Measurements from ENCODE around the gene GRIN2A. TPM values are rescaled to one million over a fixed set of nuclear protein-coding genes. Genes with fewer than 3 reads are reported as not detected.

GRIN2A gene
- total RNA-seq, 1 donor from 2014 or later = 10.9 TPM

DNA sequence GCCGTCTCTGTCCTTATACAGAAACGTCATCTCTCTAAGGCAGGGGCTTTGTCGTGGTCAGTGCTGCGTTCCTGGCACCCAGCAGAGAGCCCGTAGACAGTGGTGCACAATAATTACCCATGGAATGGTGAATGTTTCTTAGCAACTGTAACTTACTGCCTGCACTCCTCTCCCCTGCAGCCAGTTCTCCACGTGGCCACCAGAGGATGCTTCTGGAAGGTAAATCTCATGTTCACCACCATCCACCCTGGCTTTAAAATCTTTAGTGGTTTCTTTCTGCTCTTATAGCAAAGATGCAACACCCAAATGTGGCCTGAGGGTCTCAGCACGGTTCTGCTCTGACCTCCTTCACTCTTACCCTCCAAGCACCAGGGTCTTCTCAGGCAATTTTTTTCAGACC lies 150.8 kb downstream of the GRIN2A start:
- no peak for DNase-seq

DNA sequence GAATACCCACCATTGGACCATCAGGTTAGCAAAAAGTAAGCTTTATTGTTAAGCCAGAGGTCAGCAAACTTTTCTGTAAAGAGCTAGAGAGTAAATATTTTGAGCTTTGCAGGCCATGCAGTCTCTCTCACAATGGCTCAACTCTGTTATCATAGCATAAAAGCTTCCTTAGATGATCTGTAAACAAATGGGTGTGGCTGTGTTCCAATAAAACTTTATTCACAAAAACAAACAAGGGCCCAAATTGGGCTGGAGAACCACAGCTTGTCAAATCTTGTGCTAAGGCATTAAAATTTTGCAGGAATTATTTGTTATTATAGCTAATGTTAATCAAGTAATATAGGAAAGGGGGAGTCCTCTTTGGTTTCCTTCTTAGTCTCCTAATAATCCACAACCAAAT lies 153.6 kb downstream of the GRIN2A start:
- DNase-seq = no peak

DNA sequence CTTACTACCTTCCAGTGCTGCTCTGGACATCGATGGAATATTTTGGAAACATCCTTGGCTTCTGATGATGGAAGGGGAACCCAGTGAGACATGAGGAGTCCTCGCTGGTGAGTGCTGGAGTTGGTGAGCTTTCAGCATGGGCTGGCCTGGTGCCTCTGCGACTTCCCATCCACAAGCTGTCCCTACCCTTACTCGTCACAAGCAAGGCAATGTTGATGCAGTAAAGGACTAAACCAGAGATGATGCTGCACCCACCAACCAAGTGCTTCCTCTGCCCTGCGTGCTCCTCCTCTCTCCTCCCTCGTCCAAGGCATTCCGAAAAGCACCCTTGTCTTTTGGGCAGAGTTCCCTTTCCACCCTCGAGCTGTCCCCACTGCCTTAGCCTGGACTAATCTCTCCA lies 154.7 kb downstream of the GRIN2A start:
- DNase-seq = peak; percentile 36

DNA sequence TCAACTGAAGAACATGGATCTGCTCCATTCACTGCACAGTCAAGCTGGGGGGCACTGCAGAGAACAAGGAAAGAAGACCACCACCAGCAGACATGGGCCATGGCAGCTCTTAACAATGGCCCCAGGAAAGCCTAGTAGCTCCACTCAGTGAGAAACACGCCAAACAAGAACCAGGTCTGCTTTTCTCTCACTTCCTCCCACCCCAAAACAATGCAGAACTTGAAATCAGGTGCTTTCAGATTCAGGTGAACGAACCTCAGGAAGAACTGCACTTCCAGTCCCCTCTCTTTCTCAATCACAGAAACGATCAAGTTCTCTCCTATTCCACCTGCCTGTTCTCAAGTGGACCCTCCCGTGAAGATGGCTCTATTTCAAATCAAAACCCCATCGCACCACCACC lies 155.6 kb downstream of the GRIN2A start:
- no peak for DNase-seq

DNA sequence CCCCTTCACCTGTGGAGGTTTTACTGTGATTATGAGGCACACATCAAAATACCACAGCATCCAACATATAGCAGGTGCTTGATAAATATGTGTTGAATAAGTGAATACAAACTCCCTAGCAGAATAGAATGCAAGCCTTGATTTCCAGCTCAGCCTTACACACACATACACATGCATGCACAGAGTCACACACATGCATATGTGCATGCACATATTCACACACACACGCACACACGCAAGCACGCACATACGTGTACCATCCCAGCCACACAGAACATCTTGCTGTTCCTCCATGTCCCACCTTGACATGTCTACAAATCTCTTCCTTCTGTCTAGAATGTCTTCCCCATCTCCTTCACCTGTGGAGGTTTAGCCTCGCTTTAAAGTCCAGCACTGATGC lies 160.1 kb downstream of the GRIN2A start:
- no peak for DNase-seq

DNA sequence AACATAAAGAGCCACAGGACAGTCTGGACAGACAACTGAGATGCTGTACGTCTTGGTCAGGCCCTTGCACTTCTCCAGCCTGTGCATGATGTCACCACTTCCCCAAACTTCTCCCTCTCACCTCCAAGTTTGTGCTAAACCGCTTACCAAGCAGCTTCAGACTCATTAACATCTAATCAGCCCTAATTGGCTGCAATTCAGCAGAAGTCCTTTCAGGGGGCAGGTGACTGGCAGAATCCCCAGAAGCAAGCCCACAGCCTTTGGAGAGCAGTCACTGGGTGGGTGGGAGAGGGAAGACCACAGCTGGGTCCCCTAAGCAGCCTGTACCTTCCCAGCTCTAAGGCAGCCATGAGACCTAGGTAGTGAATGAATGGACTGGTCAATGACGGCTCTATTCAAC lies 161.4 kb downstream of the GRIN2A start:
- DNase-seq = no peak

DNA sequence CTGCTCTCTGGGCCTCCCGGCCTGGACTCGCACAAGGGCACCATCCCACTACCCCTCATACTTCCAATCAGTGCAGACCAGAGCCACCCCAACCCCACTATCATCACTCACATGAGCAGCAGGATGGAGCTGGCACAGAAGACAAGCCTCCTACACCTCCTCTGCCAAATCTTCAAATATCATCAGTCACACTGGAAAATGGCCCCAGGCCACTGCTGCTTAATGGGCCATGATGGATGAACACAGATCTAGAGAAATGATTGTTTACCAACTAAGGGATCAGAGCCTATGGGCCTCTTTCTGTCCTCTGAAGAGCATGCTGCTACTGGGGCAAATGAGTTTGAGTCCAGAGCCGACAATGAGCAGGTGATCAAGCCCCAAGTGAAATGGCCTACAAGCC lies 165.5 kb downstream of the GRIN2A start:
- no peak for DNase-seq

DNA sequence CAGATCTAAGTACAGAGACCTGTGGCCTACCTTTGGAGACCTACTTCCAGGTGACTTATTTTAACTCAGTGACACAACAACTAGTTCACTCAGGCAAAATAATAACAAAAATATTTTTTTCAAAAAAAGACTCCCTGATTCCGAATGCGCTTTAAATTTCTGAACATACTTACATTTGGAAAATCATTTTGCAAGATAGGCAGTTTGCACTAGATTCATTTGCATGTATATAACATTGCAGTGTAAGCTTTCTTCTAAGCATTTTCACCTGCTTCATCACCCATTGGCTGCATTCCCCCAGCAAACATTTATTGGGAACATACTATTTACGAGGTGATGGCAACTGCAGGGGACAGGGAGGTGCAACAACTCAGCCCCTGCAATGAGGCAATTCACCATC lies 166.8 kb downstream of the GRIN2A start:
- DNase-seq = no peak

DNA sequence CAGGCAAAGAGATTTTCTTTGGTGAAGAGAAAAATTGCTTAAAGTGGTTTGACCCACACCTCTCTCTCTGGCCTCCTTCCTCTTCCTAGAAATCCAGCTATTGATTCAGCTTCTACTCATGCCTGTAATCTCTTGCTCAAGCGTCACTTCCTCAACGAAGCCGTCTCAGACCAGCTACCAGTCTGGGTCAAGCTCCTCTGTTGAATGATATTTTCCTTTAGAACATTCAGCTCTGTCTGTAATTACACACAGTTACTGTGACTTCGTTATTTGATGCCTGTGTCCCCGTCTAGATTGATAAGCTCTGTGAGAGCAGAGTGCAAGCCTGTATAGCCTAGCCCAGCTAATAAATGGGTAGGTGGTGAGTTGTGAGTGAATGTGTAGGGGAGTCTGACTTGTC lies 168.5 kb downstream of the GRIN2A start:
- no peak for DNase-seq

DNA sequence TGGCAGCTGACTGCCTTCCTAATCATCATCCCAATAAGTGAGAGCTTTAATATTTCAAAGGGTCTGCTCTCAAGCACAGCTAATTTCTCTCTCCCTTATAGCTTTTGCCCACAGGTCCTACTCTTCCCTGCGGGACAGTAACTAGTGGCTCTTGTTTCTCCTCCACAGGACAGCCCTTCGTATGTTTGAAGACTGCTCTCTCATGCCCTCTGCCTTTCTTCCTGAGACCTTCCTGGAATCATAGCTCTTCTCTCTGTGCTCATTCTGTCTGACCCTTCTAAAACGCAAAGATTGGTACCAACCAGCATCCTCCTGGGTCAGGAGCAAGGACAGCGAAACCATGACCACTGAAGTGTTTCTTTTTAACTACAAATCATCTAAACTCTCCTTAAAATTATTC lies 168.9 kb downstream of the GRIN2A start:
- no peak for DNase-seq

DNA sequence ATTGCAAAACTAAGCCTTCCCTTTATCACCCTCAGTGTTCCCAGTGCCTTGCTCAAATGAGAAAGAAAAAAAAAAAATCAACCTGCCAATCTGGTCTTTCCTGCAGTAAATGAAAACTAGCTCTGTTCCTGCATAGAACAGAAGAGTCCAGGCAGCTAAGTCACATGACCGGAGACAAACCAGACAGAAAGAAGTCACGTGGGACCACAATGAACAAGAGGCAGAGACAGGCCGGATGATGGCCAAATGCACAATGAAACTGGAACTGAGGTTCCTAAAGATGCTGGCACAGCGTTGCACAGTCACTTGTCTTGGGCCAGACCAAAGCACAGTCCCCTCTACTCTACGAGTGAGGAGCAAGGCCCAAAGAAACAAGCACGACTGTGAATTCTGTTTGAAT lies 172.5 kb downstream of the GRIN2A start:
- peak; percentile 55 for DNase-seq

DNA sequence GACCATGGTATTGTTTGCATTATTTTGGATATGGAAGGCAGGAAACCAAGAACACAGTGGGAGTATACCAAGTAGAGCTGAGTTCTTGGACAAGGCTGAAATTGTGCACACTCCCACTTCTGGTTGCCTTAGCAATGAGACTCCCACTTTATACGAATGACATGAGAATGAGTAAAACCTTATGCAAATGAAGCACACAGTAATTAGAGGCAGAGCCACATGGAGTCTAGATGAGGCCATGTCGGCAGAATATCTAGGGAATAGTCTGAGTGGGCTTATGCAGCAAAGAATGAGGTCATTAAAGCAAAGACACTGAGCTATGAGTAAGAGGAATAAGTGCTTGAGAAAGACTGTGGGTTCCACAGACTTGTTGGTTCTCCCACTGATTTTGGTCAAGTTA lies 178.7 kb downstream of the GRIN2A start:
- peak; percentile 35 for DNase-seq

DNA sequence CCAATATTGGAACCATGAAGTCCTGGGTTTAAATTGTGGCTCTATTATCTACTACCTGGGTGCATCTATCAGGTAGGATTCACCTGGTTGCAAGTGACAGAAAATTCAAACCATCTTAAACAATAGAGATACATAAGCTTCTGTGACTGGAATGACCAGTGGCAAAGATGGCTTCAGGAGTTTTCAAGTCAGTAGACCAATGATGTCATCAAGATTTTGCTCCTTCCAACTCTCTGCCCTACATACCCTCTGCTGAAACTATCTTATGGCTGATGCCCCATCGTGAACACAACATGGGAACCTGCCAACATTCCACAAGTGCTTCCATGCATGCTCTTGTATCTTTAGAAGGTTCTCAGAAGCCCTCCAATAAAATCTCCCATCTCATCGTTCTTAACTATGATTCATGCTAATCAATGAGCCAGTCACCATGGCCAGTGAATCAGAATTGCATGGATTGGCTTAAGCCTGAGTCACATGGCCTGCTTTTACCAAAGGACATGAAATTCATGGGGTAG lies 180.9 kb downstream of the GRIN2A start:
- DNase-seq = no peak

DNA sequence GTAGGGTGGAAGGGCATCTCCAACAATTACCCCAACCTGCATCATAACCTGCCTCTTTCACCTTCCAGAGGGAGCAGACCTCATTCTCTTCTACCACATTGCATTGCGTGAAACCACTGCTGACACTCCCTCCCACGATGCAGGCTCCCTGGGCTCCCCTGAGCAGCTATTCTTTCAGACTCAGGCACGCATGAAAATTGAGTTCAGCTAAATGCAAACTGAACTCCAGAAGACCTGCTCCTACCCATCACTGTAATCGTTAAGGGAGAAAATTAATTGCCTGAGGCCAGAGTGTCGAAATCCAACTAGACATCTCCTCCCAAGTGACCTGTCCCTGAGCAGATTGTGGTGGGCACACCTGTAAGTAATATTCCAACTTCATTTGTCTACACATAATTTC lies 186.0 kb downstream of the GRIN2A start:
- no peak for DNase-seq

DNA sequence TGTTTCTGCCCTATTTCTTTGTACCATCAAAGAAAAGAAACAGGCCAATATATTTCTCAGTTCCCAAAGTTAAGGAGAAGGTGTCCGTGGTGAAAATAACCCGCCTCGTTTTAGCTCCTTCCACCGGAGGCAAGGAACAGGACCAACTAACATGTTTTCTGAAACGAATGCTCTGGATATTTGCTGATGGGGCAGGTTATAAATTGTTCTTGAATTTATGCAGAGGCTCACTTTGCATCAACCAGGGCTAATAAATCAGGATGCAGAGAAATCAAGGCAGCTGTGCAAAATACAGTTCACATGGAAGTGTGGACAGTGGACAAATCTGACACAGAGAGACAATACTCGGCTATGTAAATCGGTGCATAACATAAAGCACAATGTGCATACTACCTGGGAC lies 189.8 kb downstream of the GRIN2A start:
- DNase-seq = no peak

DNA sequence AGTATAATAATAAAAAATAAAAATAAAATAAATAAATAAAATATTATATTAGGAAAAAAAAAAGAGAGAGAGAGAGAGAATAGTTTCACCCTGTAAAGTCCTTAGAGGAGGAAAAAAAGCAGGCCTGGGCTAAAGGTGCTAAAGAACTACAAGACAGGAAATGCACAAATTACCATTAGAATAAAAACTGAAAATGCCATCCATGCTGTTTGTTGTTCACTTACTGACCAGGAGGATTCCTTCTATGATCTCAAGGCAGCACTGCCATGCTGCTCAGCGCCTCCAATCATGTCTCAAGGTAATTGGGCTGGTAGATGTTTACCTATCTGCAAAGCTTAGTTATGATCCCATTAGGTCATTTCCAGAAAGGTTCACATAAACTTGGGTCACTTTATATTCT lies 201.2 kb downstream of the GRIN2A start:
- DNase-seq = no peak

DNA sequence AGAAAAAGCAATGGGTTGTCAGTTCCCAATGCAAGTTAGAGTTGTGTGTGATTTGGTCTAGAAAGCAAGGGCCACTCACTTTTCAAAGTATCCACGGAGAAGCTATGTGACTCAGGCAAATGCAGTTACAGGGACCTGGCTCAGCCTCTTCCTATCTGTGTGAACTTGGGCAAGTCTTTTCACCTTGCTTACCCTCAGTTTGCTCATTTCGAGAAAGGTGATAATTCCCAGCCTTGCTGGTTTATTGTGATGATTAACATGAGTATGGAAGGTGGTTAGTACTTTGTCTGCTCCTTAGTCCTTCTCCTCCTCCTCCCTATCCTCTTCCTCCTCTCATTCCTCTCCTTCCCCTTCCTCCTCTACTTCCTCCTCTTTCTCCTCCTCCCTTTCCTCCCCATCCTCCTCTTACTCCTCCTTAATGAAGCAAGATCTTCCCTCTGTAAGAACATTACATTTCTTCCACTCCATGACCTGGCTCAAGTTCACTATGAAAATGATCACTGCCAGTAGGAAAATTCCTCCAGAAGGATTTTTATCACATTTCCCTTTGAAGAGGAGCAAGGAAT lies 204.0 kb downstream of the GRIN2A start:
- no peak for DNase-seq

DNA sequence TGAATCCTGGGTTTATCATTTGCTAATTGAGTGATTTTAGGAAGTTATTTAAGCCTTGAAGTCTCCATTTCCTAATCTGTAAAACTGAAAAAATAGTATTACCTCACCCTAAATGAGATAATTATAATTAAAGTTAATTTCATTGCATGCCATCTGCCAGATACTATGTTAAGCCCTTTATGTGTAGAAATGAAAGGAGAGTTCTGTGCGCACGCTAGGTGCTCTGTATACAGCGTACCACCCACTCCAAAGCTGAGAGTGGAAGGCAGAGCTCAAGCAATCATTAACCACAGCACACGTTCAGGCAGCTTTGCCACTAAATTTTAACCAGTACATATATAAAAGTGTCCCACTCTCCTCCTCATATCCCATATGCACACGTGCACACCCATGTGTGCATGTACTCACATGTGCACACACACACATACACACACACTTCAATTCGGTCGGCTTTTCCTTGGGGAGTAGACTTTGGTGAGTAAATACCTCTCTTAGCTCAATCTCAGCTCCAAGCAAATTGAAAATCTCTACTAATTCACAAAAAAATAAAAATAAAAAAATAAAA lies 204.8 kb downstream of the GRIN2A start:
- DNase-seq = no peak

DNA sequence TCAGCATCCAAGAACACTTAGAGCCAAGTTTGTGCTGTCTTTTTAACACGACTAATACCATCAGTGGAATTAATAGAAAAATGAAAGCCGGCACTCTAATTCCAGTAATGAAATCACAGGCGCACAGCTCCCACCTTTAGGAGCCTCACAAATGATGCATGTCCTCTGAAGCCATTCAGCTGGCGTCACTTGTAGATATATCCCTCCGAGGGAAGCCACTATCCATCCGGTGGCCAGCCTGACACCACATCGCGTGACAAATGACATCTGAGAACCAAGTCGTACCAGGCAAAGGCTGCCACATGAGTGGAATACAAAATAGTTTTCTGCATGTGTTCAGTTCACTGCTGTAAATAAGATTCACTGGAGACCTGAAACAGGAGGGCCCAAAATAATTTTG lies 205.6 kb downstream of the GRIN2A start:
- peak; percentile 53 for DNase-seq

DNA sequence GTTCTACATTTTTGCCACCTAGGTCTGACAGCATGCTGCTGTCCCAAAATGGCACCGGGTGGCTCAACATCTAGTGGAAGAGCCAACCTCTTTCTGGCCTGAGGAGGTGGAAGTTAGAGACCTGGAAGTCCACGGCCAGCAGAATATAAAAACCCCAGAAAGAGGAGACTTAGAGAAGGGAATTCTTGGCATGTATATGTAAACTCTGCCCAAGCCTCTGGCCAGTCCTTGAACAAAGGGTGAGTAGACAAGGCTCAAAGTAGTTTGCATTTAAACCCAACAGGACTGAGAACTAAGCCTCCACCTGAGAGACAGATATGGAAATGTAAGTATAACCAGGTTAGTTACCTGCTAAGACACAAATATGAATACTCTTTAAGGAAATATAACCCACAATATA lies 210.3 kb downstream of the GRIN2A start:
- no peak for DNase-seq

DNA sequence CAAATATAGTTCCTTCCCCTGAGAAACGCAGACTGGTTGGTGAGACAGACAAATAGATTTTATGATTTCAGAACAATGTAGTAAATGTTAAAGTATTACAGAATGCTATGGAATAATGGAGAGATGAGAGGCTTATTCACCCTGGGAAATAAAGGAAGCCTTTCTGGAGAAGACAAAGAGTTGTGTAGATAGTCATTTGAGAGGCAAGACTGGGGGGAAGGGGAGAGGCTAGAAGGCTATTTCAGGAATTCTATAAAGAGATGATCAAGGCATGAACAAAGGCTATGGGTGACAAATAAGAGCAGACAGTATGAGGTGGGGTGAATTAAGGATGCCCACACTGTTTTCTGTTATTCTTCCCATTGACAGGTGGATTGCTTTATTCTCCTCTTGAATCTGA lies 211.4 kb downstream of the GRIN2A start:
- no peak for DNase-seq

DNA sequence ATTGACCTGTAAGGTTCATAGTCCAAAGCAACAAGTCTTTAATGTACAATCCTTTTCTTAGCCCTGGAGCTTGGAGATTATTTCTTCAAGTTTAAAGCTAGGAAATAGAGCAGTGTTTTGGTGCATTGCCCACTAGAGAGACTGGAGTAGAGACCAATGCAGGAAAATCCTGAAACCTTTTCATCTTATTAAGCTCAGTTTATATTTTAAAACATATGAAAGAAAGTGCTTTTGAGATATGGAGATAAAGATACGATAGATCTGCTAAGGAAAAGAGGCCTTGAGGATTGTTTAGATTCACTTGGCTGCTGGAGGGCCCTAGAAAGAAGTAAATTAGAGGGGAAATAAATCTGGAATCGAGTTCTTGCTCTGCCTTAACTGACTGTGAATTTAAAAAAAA lies 212.0 kb downstream of the GRIN2A start:
- DNase-seq = no peak

DNA sequence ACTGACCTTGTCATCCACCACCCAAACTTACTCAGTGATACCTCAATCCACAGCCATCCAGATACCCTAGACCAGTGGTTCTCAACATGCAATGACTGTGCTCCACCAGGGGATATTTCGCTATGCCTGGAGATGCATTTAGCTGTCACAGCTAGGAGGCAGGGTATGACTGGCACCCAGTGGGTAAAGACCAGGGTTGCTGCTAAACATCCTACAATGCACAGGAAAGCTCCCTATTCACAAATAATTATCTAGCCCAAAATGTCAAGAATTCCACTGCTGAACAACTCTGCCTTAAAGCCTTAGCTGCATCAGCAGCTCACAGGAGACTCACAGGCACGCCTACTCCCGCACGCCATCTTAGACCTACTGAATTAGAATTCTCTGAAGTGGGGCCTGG lies 212.6 kb downstream of the GRIN2A start:
- DNase-seq = no peak

DNA sequence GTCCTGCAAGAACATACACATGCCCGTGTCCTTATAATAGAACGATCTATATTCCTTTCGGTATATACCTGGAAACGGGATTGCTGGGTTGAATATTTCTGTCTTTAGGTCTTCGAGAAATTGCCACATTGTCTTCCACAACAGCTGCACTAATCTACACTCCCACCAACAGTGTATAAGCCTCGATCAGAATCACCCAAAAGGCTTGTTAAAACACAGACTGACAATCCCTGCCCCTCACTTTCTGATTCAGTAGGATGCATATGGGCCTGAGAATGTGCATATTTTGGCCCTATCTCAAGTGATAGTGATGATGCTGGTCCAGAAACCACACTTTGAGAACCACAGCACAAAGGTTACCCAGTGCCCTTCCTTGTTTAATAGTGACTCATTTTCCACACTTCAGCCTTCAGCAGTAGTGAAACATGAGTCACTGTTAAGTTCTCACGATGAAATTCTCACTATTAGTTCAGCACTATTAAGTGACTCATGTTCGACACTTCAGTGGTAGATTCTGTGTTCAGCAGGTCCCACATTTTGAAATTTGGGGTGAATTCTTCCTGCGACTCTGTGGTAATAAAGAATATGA lies 215.6 kb downstream of the GRIN2A start:
- no peak for DNase-seq
